G401.6 (cell line): Measurements from ENCODE around the gene DCAF8.
A peak's percentile ranks its signal among the peaks of the same experiment; 100 is the strongest.

Source experiments
- FAIRE-seq: peaks from 2 replicates; lab custom pipeline; 2012; peaks lifted over from hg19 to GRCh38; lab: Jason Lieb, UNC

Gene DCAF8

DNA sequence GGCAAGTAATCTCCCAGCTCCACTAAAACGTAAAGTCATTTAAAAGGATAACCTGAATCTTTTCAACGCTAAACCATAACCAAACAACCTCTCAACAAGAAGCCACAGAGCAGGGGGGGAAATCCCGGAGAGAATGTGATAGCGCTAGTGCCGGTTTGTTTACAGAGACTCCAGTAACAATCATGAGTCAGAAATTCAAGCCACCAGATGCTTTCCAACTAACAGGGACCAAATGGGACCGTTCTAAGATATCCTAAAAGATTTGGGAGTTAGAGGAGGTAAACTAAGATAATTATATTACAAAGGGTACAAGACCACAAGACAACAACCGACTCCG, 825 bp downstream of the DCAF8 start:
- no peak for FAIRE-seq

GRCh38 chr1:160260406-160261382, 1.7 kb downstream of the DCAF8 start:
- FAIRE-seq: no peak

DNA sequence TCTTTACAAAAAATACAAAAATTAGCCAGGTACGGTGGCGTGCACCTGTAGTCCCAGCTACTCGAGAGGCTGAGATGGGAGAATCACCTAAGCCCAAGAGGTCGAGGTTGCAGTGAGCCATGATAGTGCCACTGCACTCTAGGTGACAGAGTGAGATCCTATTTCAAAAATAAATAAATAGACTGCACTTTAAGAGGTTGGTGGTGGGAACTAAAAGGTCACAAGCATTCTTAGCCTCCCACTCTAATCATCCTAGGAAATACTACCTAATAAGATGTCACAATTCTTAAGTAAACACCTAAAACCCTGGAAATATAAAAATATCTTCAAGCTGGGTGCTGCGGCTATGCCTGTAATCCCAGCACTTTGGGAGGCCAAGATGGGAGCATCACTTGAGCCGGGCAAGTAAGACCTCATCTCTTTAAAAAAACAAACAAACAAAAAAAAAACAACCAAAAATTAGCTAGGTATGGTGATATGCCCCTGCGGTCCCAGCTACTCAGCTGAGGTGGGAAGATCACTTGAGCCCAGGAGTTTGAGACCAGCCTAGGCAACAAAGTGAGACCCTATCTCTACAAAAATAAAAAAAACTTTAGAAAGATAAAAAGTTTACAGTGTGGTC, 4.1 kb downstream of the DCAF8 start:
- no peak for FAIRE-seq

- FAIRE-seq: no peak
Observed at GRCh38 chr1:160257411-160258015, 4.8 kb downstream of the DCAF8 start.

DNA sequence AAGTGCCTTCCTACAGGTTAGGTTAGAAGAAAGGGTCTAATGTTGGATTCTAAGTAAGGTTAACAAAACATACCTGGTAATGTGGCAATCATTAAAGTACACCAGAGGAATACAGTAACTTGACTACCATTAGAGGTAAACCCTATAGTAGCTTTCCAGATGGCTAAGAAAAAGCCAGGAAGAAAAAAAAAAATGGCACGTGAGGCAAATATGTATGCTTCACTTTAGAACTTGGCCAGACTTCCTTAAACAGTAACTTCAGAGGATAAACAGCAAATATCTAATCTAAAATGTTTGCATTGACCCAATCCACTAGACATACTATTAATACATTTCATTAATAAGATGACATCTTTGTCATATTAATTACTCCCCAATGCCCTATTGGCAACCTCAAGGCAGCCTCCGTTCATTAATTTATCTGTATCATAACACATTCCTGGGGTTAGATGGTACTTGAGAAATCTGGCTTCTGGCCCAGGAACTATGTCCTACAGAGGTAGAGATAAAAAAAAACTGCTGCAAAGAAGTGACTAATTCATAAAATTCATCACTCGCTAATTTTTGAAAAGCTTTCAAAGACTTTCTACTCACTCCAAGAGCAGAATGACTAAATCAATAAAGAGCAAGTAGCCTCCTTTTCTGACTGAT, 5.8 kb downstream of the DCAF8 start:
- FAIRE-seq: no peak

GRCh38 chr1:160255781-160256300, 6.5 kb downstream of the DCAF8 start:
- no peak for FAIRE-seq

DNA sequence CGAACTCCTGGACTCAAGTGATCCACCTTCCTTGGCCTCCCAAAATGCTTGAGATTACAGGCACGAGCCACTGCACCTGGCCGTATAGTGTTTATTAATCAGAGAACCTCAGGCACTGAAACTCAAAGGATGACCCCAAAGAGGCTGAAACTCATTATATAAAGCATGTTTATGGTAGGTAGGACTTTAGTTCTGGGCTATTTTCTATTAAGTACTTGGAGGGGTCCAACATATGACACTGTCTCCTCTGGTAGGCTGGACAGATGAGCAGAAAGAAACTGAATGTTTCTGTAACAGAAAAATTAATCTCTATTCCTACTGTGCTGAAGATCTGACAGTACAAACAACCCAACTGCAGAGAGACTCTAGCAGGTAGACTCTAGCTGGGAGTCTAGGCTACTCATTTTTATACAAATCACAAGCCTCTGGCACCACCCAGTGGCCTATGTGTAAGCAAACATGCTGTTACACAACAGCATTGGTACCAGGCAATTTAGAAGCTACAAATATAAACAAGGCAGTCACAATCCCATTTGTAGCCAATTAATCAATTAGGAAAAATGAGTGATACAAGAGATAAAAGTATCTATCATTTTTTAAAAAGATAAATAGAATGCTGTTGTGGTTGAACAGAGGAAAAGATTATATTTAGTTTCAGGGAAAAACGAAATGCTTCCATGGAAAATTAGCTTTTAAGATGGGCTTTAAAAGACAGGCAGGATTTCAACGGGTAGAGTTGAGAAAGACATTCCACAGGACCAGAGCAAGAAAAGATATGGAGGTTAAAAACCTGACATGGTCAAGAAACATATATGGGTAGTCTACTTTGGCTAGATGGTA, 10.4 kb downstream of the DCAF8 start:
- peak; percentile 97 for FAIRE-seq

DNA sequence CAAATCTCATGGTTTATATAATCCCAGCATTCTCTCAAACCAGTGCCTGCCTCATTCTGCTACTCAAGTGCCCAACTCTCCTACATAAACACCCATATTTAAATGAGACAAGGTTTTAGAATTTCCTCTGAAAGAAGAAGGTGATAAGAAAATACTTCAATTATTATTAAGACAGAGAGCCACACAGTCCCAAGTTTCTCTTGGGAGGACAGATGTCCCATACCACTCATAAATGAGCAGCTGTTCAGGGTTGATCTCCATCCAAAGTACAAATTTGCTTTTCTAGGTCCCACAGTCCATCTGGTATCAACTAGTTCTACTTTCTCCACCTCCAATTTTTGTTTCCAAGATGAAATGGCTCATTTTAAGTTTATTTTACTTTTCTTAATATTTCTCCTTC, 11.3 kb downstream of the DCAF8 start:
- no peak for FAIRE-seq

DNA sequence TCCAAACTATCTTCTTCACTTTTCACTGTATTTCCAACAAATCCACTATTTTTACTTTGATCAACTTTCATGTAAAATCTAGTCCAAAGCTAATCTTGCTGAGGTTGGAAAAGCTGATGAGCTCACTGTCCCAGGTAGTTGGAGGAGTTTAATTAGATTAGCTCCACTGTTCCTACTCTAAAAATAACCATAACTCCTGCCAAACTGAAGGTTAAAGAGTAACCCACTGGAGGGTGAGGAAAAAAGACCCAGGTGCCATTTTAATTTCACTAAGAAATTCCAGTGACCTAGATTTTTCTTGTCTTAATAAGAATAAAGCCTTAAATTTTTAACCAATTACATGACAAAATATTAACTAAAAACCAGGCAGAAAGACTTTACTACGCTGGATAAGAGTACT, 15.3 kb downstream of the DCAF8 start:
- FAIRE-seq: no peak

DNA sequence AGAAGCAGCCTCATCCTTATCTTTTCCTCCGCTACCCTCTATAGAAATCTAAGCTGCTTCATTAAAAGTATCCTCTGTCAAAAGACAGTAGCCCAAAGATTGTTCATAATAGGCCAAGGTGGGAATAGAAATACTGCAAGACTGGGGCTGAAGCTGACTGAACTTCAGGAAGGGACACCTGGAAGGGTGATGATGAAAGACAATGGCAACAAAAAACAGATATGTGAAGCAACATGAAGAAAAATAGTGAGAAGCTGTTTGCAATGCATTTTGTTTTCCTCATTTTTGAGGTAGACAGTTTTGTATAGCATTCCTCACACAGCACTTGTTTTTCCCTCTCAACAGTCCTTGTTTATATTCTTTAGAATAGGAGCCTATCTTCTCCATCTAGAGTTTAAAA, 16.9 kb downstream of the DCAF8 start:
- FAIRE-seq: no peak

GRCh38 chr1:160244209-160244608, 18.1 kb downstream of the DCAF8 start:
- no peak for FAIRE-seq

DNA sequence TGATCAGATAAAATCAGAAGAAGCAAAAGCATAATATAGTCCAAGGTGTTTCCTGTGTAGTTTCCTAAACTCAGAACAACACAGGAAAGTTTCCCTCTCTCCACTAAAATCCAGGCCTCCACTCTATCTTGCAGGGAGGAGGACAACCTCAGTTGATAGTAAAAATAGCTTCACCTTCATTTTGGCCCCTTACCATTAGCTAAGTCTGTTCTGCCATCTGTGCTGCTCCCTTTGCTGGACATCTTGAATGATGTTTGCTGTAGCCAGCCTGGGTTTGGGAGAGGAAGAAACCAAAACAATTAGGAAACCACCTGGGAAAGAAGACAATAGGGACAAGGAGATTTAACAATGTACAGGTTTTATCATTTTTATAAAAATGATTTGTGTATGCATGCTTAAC, 18.6 kb downstream of the DCAF8 start:
- FAIRE-seq: no peak

- FAIRE-seq: no peak
Observed at GRCh38 chr1:160239582-160240299, 22.6 kb downstream of the DCAF8 start.

DNA sequence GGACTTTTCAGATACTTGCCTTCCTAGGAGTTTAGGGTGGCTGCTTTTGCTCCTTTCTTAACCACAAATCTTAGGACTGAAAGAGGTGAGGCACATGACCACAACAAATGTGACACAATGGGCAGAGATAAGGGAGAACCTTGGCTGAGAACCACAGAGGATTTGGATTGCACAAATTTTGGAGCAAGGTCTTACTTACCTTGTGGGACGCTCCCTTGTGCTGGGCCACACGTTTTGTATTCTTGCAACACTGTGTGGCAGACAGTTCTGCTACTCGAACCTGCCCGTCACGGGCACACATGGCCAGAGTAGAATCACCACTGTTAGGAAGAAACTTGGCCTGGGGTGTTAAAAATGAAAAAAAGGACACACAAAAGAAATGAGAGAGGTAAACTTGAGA, 23.9 kb downstream of the DCAF8 start:
- no peak for FAIRE-seq

GRCh38 chr1:160237558-160237957, 24.8 kb downstream of the DCAF8 start:
- no peak for FAIRE-seq

DNA sequence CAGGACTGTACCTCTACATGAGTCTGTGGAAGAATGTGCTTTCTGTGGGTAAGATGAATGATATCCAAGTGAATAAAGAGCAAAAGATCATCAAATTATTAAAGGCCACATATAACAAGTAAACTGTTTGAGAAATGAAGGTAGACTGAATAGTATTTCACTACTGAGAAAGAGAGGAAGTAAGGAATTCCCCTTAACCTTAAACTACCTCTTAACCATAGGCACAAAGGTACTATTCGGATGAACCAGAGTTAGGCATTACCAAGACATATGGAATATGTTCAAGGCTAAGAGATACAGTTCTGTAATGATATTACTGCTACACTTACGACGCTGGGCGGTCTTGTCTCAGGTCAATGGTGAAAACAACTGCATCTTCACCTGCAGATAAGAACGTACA, 25.5 kb downstream of the DCAF8 start:
- no peak for FAIRE-seq

DNA sequence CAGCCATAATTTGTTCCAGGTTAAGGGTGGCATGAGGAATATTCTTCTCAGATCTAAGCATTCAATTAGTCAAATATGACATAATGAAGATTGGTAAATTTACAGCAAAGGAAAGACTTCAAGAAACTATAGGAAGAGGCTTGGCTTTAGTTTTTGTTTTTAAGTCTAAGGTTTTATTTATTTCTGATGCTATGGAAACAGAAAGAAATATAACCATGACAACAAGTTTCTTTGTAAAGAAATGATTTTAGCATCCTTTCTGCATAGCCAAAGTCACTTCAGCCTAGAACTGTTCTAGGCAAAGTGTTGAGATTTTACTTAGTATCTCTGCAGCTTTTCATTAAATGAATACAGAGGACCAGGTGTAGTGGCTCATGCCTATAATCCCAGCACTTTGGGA, 29.4 kb downstream of the DCAF8 start:
- FAIRE-seq: no peak

DNA sequence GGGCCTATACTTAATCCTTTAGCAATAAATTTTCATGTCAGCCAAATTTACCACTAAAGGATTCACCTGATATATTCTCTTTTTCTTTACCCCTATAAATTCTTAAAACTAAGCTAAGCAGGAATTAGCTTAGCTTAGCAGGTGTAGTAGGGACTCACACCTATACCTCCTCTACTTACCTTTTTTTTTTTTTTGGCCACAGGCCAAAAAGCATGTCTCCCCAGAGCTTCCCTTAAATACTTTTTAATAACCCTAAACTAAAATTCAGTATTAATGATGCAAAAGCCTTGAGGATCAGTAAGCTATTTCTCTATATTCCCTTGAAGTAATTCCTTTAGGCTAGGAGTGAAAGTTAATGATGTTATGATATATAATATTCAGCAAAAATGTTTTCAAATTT, 33.9 kb downstream of the DCAF8 start:
- no peak for FAIRE-seq

- no peak for FAIRE-seq
Observed at GRCh38 chr1:160227561-160227960, 34.8 kb downstream of the DCAF8 start.

DNA sequence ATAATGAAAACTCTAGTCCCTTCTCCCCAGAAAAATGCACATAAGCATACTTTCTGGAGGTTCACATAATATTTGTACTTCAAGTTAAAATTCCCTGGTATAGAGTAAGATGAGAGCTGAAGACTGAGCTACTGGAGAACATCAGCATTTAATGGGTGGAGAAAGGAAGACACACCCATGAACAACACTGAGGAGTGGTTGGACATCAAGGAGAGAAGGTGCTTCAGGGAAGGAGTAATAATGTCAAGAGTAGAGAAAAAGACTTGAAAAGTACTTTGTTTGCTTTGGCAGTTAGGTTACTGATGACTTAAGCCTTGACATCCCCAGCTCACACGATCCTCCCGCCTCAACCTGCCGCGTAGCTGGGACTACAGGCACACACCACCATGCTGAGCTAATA, 35.3 kb downstream of the DCAF8 start:
- no peak for FAIRE-seq

DNA sequence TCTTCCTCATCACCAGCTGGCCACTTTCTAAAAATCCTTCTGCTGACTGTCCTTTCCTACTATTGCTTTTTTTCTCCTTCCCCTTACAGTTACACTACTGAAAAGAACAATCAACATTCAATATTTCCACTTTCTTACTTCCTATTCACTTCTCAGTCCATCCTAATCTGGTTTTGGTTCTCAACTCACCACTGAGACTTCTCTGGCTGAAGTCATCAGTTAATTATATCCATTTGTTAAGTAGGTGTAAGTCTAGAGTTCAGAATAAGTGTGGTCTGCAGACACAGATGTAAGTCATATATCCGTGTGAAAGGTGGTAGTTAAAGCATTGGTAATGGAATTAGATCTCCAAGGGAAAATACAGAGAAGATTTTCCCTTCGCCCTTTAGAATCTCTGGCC, 35.7 kb downstream of the DCAF8 start:
- no peak for FAIRE-seq
